ENCODE measurements around the gene MAPT.

- TF ChIP-seq ZNF274 (IDR thresholded peaks at IDR 0.05; ENCODE audit: low read depth, low read length): no peak
- no peak for TF ChIP-seq YY1 (IDR thresholded peaks at IDR 0.05; ENCODE audit: insufficient read depth, insufficient read length)
- TF ChIP-seq SUZ12 (IDR thresholded peaks at IDR 0.05; ENCODE audit: extremely low read depth, insufficient read depth, insufficient read length): no peak
Measured at GRCh38 chr17:45914047-45914717, 19.8 kb downstream of the MAPT start.

All from NT2/D1 (cell line).